Neuronal stem cell (in vitro differentiated cells): ENCODE data around the gene PLXNA3. TPM values are rescaled to one million over a fixed set of nuclear protein-coding genes. Genes with fewer than 3 reads are reported as not detected.

ENCODE experiments used
- DNase-seq: peaks from one replicate; pipeline ENCODE4 v3.0.0-alpha.2; 2013; ENCODE audit warnings: low spot score
- H2AFZ ChIP-seq: one replicate; pipeline ENCODE4 v1.6.1; 2013; ENCODE audit warnings: mild to moderate bottlenecking, low read length, inconsistent platforms
- H2AK5ac ChIP-seq: 2 replicates; pipeline ENCODE4 v1.6.1; 2013; ENCODE audit warnings: low read depth, mild to moderate bottlenecking, inconsistent platforms, low read length, moderate library complexity, mixed read lengths
- H2BK120ac ChIP-seq: 2 replicates; pipeline ENCODE4 v1.6.1; 2013; ENCODE audit warnings: low read depth, mild to moderate bottlenecking, inconsistent platforms, low read length, moderate library complexity, mixed read lengths
- H2BK12ac ChIP-seq: one replicate; pipeline ENCODE4 v1.6.1; 2013; ENCODE audit warnings: low read length, inconsistent platforms
- H2BK15ac ChIP-seq: 2 replicates; pipeline ENCODE4 v1.6.1; 2013; ENCODE audit warnings: mild to moderate bottlenecking, low read length, inconsistent platforms, mixed read lengths
- H2BK5ac ChIP-seq: one replicate; pipeline ENCODE4 v1.6.1; 2013; ENCODE audit warnings: inconsistent platforms, mild to moderate bottlenecking, low read length, moderate library complexity
- H3K14ac ChIP-seq: one replicate; pipeline ENCODE4 v1.6.1; 2013; ENCODE audit warnings: low read length, inconsistent platforms
- H3K18ac ChIP-seq: 2 replicates; pipeline ENCODE4 v1.6.1; 2013; ENCODE audit warnings: low read length, inconsistent platforms
- H3K23ac ChIP-seq: 2 replicates; pipeline ENCODE4 v1.6.1; 2013; ENCODE audit warnings: low read depth, mild to moderate bottlenecking, mixed read lengths, low read length, inconsistent platforms; ENCODE audit not compliant: poor library complexity
- H3K27ac ChIP-seq: replicated peaks from 3 replicates; pipeline ENCODE4 v1.5.1; 2013; ENCODE audit warnings: low read length, inconsistent platforms
- H3K27me3 ChIP-seq, 3 experiments: 2 replicates each; pipeline ENCODE4 v1.6.1; 2013; ENCODE audit warnings: low read length in 3 of 3, mild to moderate bottlenecking in 2 of 3, inconsistent platforms in 1 of 3, low read depth in 1 of 3, mixed read lengths in 1 of 3, moderate library complexity in 1 of 3; ENCODE audit not compliant: control insufficient read depth in 3 of 3, insufficient read depth in 3 of 3
- H3K36me3 ChIP-seq, 2 donors: replicated peaks in 1 of 2; 2 replicates each; pipeline ENCODE4 v1.6.1; 2013; ENCODE audit warnings: low read length in 2 of 2; ENCODE audit not compliant: control insufficient read depth in 2 of 2, insufficient read depth in 2 of 2
- H3K4ac ChIP-seq: 2 replicates; pipeline ENCODE4 v1.6.1; 2013; ENCODE audit warnings: inconsistent platforms, mild to moderate bottlenecking, low read length, moderate library complexity
- H3K4me1 ChIP-seq, 2 donors: 1 replicate in 1 of 2; 2 replicates in 1 of 2; pipeline ENCODE4 v1.6.1; 2013; ENCODE audit warnings: low read length in 2 of 2, low read depth in 1 of 2; ENCODE audit not compliant: control insufficient read depth in 2 of 2, insufficient read depth in 1 of 2
- H3K4me2 ChIP-seq: one replicate; pipeline ENCODE4 v1.6.1; 2013; ENCODE audit warnings: mild to moderate bottlenecking, low read length, inconsistent platforms; ENCODE audit not compliant: insufficient read depth, poor library complexity, severe bottlenecking
- H3K4me3 ChIP-seq, 2 donors: 2 replicates each; pipeline ENCODE4 v1.5.1; 2013; ENCODE audit warnings: low read length in 2 of 2, mild to moderate bottlenecking in 2 of 2, inconsistent platforms in 1 of 2, moderate library complexity in 1 of 2
- H3K79me1 ChIP-seq: one replicate; pipeline ENCODE4 v1.6.1; 2013; ENCODE audit warnings: low read depth, mild to moderate bottlenecking, inconsistent platforms, low read length, moderate library complexity
- H3K9ac ChIP-seq: one replicate; pipeline ENCODE4 v1.6.1; 2013; ENCODE audit warnings: mild to moderate bottlenecking, low read depth, low read length, inconsistent platforms; ENCODE audit not compliant: poor library complexity
- H3K9me3 ChIP-seq, 2 donors: replicated peaks in 1 of 2; 2 replicates each; pipeline versions ENCODE3 to v1.6.1; 2013; ENCODE audit warnings: low read length in 2 of 2, mild to moderate bottlenecking in 2 of 2, inconsistent platforms in 1 of 2, low read depth in 1 of 2, mixed read lengths in 1 of 2, moderate library complexity in 1 of 2; ENCODE audit not compliant: control insufficient read depth in 2 of 2, insufficient read depth in 1 of 2
- H4K8ac ChIP-seq: one replicate; pipeline ENCODE4 v1.6.1; 2013; ENCODE audit warnings: low read depth, mild to moderate bottlenecking, inconsistent platforms, low read length, moderate library complexity
- H4K91ac ChIP-seq: one replicate; pipeline ENCODE4 v1.6.1; 2013; ENCODE audit warnings: low read length, low read depth, mild to moderate bottlenecking, inconsistent platforms; ENCODE audit not compliant: poor library complexity
- WGBS, 2 donors: extraction: QIAGEN DNeasy Blood & Tissue Kit; methylation state at CpG; one replicate each; pipeline ENCODE4 v1.1.7; 2013; ENCODE audit warnings: missing lambda C conversion rate in 2 of 2, mixed read lengths in 1 of 2; ENCODE audit not compliant: insufficient read length in 2 of 2, insufficient replicate concordance in 1 of 2; ENCODE audit errors: extremely low coverage in 2 of 2; 5-methylcytosine and 5-hydroxymethylcytosine counted together
- polyA plus RNA-seq, 2 experiments: library from polyadenylated mRNA; stranded (reverse); fragments of 200-250 nt; gene quantifications; one replicate each; pipeline ENCODE4 v1.2.3, GENCODE V29; 2013

Gene PLXNA3
- 22.3 TPM for polyA plus RNA-seq (2013, experiment 1 of 2)
- polyA plus RNA-seq (2013, experiment 2 of 2): 20.9 TPM

GRCh38 chrX:154458116-154458953, at the start of gene PLXNA3:
Gene PLXNA3 (plus strand): TSS chrX:154458281. CDS start chrX:154460184, 1,903 bp downstream.
- Histone ChIP-seq H2AFZ (peak within 1 kb of the TSS; percentile 85), H3K18ac (peak within 1 kb of the TSS; percentile 71), H4K91ac (no peak within 1 kb of the TSS), H3K27me3 (no peaks in the 10 kb centered on the region), H3K79me1 (peaks cover 1% of the 10 kb centered on the region), H2BK5ac (peak within 1 kb of the TSS; percentile 66), H2BK12ac (no peak within 1 kb of the TSS), H3K9me3 (no peaks in the 10 kb centered on the region), H3K4ac (no peak within 1 kb of the TSS), H3K9ac (peak within 1 kb of the TSS; percentile 88), H2BK120ac (no peak within 1 kb of the TSS), H2BK15ac (no peak within 1 kb of the TSS), H3K27ac (no peak within 1 kb of the TSS), H3K14ac (peak within 1 kb of the TSS; percentile 82), H3K36me3 (peaks cover 7 to 29% of the 10 kb centered on the region in 2 donors), H3K4me3 (peak within 1 kb of the TSS; percentile 74 to 96), H2AK5ac (peak within 1 kb of the TSS; percentile 28), H3K4me2 (peak within 1 kb of the TSS; percentile 83), H3K23ac (no peak within 1 kb of the TSS), H3K4me1 (peaks cover 3 to 7% of the 10 kb centered on the region in 2 donors), H4K8ac (no peak within 1 kb of the TSS)
- DNase-seq: peak; percentile 42
- no CpG with 5 or more reads among the region's 88 CpGs for WGBS, 2 donors

GRCh38 chrX:154408659-154409221, 49.3 kb upstream of the PLXNA3 start:
- no peak overlapping the region for H4K8ac ChIP-seq
- no peaks in the 10 kb centered on the region for H3K9me3 ChIP-seq
- peak overlapping the region; percentile 27 for H3K18ac ChIP-seq
- no peak overlapping the region for H2AK5ac ChIP-seq
- H3K14ac ChIP-seq: no peak overlapping the region
- no peak overlapping the region for H3K4ac ChIP-seq
- no peak overlapping the region for H2BK120ac ChIP-seq
- peak overlapping the region; percentile 3 for H3K9ac ChIP-seq
- H2BK5ac ChIP-seq: no peak overlapping the region
- peaks cover 0 to 9% of the 10 kb centered on the region in 2 donors for H3K4me1 ChIP-seq
- no peaks in the 10 kb centered on the region for H3K27me3 ChIP-seq
- no peak overlapping the region for H3K4me3 ChIP-seq
- DNase-seq: no peak
- H2BK12ac ChIP-seq: peak overlapping the region; percentile 49
- peak overlapping the region; percentile 14 for H3K4me2 ChIP-seq
- no peaks in the 10 kb centered on the region for H3K79me1 ChIP-seq
- H2AFZ ChIP-seq: no peak overlapping the region
- H3K36me3 ChIP-seq: peaks cover 5 to 8% of the 10 kb centered on the region in 2 donors
- H2BK15ac ChIP-seq: no peak overlapping the region
- H4K91ac ChIP-seq: no peak overlapping the region
- H3K27ac ChIP-seq: peak overlapping the region; percentile 26
- WGBS, 2 donors: no CpG with 5 or more reads among the region's 10 CpGs
- H3K23ac ChIP-seq: no peak overlapping the region

- H3K36me3 ChIP-seq: peaks cover 7 to 11% of the 10 kb centered on the region in 2 donors
- H3K79me1 ChIP-seq: no peaks in the 10 kb centered on the region
- H3K18ac ChIP-seq: peak within 1 kb of the TSS; percentile 71
- peak within 1 kb of the TSS; percentile 50 for H3K9ac ChIP-seq
- no peak within 1 kb of the TSS for H2BK15ac ChIP-seq
- no peak within 1 kb of the TSS for H2AK5ac ChIP-seq
- H3K14ac ChIP-seq: no peak within 1 kb of the TSS
- H3K4me2 ChIP-seq: peak within 1 kb of the TSS; percentile 14
- no peaks in the 10 kb centered on the region for H3K9me3 ChIP-seq
- H3K4ac ChIP-seq: no peak within 1 kb of the TSS
- peak within 1 kb of the TSS; percentile 50 for H3K27ac ChIP-seq
- no peak within 1 kb of the TSS for H2BK5ac ChIP-seq
- no CpG with 5 or more reads among the region's 26 CpGs for WGBS, 2 donors
- H3K4me1 ChIP-seq: peaks cover 0 to 9% of the 10 kb centered on the region in 2 donors
- H3K27me3 ChIP-seq: no peaks in the 10 kb centered on the region
- no peak within 1 kb of the TSS for H2BK120ac ChIP-seq
- H4K8ac ChIP-seq: no peak within 1 kb of the TSS
- no peak within 1 kb of the TSS for H2AFZ ChIP-seq
- peak within 1 kb of the TSS; percentile 49 for H2BK12ac ChIP-seq
- DNase-seq: peak; percentile 69
- H4K91ac ChIP-seq: no peak within 1 kb of the TSS
- H3K23ac ChIP-seq: no peak within 1 kb of the TSS
- H3K4me3 ChIP-seq: no peak within 1 kb of the TSS
Measured at GRCh38 chrX:154409222-154409871, 48.7 kb upstream of the PLXNA3 start, which contains the start of gene DNASE1L1. Gene DNASE1L1 (minus strand): TSS chrX:154409254. CDS start chrX:154405568, 3,686 bp downstream.
